ENCODE measurements around the gene TEX29.

The TEX29 gene

GRCh38 chr13:111292710-111293485, 27.5 kb upstream of the TEX29 start:
- DNase-seq: no peak

DNA sequence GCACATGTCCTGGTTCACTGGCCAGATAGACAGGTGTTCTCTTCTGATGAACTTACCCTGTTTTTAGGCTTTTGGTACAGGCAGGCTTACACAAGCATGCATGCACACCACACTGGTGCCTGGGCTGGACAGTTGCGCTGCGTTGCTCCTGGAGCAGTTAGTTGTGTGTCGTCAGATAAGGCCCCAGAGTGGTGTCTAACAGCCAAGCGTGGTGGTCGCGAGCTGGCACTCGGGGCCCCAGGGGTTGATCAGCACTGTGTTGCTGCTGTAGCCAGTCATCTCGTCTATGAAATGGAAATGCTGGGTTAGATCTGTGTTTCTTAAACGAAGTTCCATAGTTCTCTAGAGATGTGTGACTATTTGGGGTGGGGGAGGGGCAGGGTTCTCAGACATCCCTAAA, 24.6 kb upstream of the TEX29 start:
- no peak for DNase-seq

GRCh38 chr13:111296417-111296816, 24.0 kb upstream of the TEX29 start:
- DNase-seq: no peak

DNA sequence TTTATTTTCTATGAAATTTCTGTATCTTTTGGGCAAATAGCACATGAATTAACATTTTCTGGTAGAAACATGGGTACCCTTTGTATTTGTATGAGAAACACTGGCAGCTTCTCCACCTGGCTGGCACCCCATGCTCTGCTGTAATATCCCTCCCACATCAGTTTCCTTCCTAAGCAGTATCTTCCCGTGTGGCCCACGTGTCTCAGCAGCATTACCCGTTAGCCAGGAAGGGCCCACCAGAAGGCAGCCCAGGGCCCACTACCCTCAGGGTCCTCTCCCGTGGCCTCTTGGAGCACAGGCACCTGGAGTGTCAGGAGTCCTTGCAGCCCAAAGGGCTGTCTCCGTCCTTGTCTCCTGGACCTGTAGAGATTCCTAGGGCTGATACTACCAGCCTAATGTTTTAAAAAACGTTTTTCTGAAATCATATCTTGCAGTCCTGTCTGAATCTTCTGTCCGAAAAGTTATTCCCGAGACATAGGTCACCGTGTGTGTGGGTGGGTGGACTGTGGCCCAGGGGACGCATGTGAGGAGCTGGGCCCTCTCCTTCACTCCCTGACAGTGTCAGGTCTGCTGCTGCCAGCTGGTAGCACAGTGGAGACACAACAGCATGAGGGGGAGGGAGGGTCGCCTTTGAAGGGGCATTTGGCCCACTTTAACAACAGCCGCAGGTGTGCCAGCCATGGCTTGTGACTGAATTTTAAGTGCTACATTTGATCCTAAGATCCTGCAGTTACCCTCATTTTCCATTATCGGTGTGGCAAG, 22.0 kb upstream of the TEX29 start:
- DNase-seq: no peak

- no peak for DNase-seq
These were observed 18.3 kb upstream of the TEX29 start for GRCh38 chr13:111302045-111302726.

DNA sequence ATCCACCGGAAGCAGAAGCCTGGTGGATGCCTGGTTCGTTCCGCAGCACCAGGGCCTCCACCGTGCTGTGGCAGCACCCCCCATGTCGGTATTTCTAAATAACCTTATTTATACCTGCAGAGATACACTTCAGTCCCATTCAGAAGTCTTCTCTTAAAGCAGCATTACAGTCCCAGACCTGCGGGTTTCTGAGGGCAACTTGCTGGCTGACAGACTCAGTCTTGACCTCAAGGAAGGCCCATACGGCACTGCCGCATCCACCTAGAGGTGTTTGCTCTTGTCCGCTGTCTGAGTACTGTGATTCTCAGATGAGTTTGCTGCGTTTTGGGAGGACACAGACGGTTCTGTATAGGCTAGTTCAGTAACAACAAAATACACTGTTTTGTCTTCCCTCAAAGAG, 16.9 kb upstream of the TEX29 start:
- DNase-seq: no peak

DNA sequence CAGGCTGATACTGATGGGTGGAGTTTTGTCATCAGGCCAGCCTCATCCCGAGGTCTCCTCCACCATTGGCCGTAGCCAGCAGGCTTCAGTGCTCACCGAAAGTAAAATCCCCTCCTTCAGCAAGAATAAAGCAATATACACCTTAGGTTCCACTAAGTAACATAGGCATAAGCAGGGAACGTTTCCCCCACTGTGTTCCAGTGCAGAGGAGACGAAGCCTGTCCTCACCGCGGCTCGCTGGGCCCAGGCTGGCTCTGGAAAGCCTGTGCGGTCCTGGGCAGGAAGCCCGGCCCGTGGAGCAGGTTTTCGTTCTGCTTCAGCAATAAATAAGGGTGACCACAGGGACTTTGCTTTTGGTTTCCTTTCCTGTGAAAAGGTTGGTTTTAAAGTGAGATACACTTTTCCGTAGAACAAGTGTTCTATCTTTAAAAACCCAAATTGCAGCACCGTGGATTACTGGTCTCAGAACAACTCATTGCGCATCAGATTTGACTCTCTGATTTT, 16.3 kb upstream of the TEX29 start:
- no peak for DNase-seq

DNA sequence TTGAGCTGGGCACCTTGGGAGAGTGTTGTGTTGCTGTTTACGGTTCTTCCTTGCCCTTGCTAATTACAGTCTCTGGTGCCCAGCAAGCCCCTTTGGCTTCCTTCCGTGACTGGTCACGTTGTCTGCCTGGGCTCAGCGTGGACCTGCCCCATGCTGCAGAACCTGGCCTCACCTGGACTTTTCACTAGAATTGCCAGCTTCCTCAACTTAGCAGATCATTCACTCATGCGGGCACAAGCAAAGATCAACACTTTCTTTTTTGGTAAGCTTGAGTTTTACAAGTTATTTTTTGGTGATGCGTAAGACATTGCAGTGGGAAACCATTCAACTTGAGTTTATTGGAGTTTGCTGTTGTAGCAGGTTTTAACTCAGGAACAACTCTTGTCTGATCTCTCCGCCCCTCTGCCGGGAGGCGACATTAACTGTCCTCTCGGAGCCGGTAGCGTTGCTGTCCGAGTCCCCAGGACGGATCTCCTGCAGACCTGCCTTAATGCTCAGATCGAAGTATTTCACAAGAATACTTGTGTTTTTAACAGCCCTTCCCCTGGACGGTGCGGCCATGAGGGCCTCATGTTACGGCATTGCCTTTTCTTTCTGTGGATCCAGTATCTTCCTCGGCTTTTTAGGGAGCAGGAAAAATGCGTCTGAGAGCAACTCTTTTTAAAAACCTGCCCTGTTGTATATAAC, 15.7 kb upstream of the TEX29 start:
- DNase-seq: no peak

DNA sequence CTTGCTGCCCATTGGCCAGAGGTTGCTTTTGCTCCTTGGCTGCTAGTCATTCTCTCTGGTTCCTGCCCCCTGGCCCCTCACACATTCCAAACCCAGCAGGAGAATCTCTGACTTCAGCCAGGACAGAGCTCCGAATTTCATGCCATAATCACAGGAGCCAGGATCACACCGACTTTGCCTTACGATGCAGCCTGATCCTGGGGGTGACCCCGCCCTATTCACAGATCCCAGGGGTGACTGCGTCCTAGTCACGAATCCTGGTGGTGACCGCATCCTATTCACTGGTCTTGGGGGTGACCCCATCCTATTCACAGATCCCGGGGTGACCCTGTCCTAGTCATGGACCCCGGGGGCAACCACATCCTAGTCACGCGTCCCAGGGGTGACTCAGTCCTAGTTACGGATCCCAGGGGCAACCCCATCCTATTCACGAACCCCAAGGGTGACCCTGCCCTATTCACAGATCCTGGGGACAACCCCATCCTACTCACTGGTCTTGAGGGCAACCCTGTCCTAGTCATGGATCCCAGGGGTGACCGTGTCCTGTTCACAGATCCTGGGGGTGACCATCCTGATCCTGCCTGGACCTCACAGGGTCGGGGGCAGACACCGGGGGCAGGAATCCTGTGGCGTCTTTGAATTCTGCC, 7.4 kb upstream of the TEX29 start:
- DNase-seq: no peak

DNA sequence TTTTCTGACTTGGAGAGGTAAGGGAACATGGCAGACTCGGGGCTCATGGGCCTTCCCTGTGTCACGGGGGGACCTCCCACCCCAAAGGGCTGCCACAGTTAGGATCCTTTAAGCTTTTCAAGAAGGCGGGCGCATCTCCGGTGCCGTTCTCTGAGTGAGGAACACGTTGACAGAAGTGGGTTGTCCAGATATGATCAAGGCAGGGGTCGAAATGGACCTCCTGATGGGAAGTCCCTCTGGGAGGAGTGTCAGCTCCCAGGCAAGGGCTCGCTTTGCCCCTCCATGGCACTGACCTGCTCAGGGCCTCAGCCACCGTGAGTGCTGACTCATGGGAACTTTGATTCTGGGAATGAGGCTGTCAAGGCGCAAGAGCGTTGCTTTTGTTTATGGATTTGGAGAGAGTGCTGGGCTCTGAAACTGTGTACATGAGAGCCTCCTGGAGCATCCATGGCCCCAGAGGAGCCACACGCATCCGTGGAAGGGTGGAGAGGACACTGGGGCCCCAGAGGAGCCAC, 6.5 kb upstream of the TEX29 start:
- DNase-seq: no peak

DNA sequence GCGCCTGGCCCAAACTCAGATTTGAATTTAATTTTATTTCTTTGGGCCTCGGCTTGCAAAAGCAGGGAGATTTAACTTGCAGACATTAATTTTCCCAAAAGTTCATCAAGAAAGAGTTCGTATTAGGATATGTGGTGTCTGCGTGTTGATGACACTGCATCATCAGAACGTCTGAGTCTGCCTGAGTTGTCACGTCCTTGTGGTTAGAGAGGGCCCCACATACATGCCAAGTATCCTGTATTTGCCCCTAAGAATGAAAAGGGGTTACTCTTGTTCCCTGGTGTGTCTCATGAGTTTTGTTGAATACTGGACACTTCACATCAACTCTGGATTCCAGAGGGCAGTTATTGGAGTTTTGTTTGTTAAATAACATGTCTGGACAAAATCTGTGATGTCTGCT, 5.6 kb upstream of the TEX29 start:
- DNase-seq: no peak

DNA sequence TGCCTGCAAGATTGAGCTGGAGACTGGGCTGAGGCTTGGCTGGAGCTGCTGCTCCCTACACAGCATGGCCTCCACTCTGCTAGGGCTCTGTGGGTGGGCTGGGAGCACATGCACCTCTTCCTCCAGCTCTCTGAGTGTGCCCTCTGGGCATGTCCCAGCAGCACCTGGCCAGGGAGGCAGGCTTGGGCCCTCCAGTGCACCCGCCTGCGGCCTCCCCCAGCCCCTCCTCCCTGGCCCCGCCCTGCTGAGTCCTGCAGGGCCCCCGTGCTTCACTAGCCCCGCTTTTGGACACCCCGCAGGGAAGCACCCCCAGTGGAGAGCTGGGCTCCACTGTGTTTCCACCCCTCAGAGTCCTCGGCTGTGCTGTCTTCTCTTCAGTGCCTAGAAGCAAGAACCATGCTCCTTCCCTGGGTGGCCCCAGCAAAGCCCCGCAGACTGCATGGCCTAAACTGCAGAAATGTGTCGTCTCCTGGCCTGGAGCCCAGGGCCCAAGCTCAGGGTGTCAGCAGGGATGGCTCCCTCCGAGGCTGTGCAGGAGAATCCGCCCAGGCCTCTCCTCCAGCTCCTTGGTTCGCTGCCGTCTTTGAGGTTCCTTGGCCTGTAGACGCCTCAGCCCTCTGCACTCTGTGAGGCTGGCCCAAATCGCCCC, 5.0 kb upstream of the TEX29 start:
- no peak for DNase-seq

DNA sequence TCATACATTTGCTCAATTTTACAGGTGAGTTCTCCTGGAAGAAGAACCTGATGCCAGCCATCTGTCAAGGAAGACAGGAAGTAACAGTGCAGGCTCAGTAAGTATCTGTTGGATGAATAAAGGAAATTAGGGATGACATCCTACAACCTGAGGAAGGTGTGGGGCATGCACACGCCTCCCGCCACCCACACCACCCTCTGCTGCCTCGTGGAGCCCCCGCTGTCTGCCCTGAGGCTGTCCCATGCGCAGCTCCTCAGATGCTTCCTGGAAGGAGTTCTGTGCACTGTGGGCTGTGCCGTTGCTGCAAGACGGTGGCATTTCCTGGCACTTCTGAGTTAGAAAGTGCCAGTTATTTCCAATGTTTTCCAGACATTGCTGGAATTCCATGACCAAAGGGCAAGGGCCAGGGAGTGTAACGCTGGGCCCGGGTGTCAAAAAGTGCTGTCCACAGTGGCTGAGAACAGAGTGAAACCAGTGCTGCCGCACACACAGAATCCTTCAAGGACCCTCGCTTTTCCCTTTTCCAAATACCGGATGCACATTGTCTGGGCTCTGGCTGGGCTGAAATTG, 4.2 kb upstream of the TEX29 start:
- DNase-seq: no peak

GRCh38 chr13:111317042-111317550, 3.3 kb upstream of the TEX29 start:
- DNase-seq: no peak

DNA sequence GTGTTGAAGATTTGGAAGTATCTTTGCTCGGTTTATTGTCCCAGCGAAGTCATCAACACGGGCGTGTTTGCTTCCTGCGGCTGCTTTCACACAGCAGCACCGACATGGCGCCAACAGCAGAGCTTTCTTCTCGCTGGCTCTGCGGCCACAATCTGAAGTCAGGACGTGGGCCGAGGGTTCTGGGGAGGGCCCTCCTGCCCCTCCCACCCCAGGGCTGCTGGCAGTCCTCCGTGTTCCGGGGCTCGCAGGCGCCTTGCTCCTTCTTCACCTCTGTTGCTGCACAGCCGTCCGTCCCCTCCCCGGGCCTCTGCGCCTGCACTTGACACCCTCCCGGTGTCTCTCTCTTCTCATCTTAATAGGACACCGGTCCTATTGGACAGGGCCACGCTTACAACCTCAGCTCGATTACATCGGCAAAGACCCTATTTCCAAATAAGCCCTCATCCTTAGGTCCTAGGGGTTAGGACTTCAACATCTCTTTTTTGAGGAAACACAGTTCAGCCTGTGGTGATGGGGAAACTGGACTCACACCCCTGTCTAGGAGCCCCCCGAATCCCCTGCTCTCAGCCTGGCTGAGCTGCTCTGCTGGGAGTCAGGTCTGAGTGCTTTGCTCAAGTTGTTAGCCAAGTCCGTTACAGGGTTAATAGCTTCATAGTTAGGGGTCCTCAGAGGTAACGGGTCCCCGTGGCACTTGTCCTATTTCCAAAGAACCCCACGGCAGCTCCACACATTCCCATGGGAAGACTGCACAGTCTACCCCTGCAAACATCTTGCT, 2.7 kb upstream of the TEX29 start:
- no peak for DNase-seq

DNA sequence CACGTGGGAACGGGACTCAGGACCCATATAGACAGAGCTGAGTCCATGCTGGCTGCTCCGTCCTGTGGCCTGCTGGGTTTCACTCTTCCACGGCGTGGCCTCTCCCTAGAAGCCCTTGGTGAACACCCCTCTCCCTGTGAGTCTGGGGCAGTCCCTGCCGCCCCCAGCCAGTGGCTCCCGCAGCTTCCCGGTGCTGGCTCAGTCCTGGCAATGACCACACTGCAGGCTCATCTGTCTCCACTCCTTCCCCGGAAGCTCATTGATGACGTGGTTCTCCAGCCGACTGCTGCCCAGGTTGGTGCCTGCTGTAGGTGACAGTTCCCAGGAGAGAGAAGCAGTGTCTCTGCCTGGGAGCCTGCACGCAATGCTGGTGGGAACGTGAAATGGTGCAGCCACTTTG, 2.1 kb upstream of the TEX29 start:
- DNase-seq: no peak

DNA sequence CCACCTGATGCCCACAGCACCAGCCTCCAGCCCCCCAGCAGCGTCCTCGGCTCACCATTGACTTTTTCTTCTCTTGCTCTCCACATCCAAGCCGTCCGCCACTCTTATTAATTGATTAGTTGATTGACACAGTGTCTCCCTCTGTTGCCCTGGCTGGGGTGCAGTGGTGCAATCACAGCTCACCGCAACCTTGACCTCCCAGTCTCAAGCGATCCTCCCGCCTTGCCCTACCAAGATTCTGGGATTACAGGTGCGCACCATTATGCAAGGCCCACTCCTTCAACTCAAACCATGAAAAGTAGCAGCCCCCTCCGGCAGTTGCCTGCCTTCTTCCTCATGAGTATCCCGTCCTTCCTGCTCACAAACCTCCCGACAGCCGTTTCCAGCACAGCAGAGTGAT, 921 bp upstream of the TEX29 start:
- DNase-seq: no peak

DNA sequence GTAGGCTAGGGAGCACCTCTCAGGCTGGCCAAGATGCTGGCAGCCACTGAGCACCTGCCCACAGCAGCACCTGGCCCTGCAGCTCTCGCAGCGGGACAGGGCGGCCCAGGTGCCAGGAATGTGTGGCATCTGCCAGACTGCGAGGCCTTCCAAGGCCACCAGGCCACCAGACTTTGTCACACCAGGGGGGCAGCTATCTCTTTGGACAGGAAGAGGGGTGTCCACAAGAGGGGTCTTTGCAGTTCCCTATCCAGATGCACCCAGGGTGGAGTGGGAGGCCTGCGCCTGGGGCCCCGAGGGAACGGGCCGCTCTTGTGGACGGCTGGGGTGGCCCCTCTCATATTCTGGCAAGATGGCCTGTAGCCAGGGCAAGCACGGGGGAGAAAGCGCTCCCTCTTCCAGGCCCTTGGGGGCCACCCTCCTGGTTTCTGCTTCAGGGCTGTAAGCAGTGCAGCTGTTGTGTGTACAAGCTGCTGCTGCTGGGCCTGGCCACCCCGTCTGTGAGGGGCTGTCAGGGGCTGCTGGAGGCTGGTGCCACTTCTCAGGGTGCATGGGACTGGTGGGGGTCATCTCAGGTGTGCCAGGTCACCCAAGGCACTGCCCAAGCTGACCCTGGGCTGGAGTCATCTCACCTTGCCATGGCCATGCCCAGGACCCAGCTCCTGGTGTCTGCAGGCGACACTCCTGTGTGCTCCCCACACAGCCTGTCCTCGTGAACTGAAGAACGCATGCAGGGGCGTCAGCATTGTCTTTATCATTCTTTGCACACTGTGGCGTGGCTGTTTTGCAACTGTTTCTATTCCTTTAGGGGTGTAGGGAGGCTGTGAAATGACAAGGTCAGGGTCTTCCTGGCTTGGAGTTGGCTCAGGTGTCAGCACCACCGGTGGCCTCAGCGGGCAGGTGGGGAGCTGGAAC, 1.8 kb downstream of the TEX29 start:
- no peak for DNase-seq

DNA sequence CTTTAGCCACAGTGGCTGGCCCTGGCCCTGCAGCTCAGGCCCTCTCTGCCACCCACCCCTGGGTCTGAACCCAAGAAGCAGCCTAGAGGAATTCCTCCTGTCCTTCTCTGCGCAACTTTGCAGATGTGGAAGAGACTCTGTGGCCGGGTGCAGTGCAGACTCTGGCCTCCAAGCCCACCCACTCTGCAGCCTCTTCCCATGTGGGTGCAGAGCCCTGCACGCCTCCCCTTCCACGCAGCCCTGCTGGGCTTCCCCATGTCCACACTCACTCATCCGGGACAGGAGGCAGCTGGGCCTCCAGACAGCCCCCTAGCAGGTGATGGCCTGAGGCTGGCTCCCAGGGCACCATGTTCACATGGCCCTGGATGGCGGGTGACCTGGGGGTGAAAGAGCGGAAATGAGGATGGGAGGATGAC, 2.5 kb downstream of the TEX29 start:
- no peak for DNase-seq
